ENCODE measurements around the gene ARFIP1.

Gene ARFIP1

GRCh38 chr4:152941411-152941810, 161.7 kb downstream of the ARFIP1 start:
- no peak for DNase-seq

GRCh38 chr4:152942346-152942745, 162.6 kb downstream of the ARFIP1 start:
- DNase-seq: no peak

GRCh38 chr4:152943672-152944071, 163.9 kb downstream of the ARFIP1 start:
- no peak for DNase-seq

GRCh38 chr4:152944666-152945320, 165.0 kb downstream of the ARFIP1 start:
- DNase-seq: no peak

- DNase-seq: no peak
These were observed 165.9 kb downstream of the ARFIP1 start for GRCh38 chr4:152945639-152946038.

- DNase-seq: no peak
These were observed 166.7 kb downstream of the ARFIP1 start for GRCh38 chr4:152946446-152946845.

GRCh38 chr4:152947311-152947710, 167.6 kb downstream of the ARFIP1 start:
- no peak for DNase-seq

GRCh38 chr4:152949930-152950329, 170.2 kb downstream of the ARFIP1 start:
- no peak for DNase-seq

- DNase-seq: no peak
These were observed 170.9 kb downstream of the ARFIP1 start for GRCh38 chr4:152950402-152951274.

- DNase-seq: no peak
These were observed 171.6 kb downstream of the ARFIP1 start for GRCh38 chr4:152951348-152951747.

- DNase-seq: no peak
These were observed 173.8 kb downstream of the ARFIP1 start for GRCh38 chr4:152953514-152953913.

GRCh38 chr4:152954741-152955140, 175.0 kb downstream of the ARFIP1 start:
- DNase-seq: no peak

GRCh38 chr4:152956147-152956546, 176.4 kb downstream of the ARFIP1 start:
- DNase-seq: no peak

GRCh38 chr4:152956650-152957436, 177.1 kb downstream of the ARFIP1 start:
- no peak for DNase-seq

- DNase-seq: no peak
These were observed 177.8 kb downstream of the ARFIP1 start for GRCh38 chr4:152957437-152958171.

GRCh38 chr4:152959080-152959479, 179.3 kb downstream of the ARFIP1 start:
- DNase-seq: no peak

GRCh38 chr4:152960082-152960481, 180.3 kb downstream of the ARFIP1 start:
- no peak for DNase-seq

- DNase-seq: no peak
These were observed 181.4 kb downstream of the ARFIP1 start for GRCh38 chr4:152961014-152961772.

- DNase-seq: no peak
These were observed 182.0 kb downstream of the ARFIP1 start for GRCh38 chr4:152961773-152962115.

Measured in activated T-cell treated with anti-CD3 and anti-CD28 coated beads, Interleukin-2, amount 50 U/mL, for 1 hour (primary cell).